Limb (tissue), 2 donors: ENCODE data around the gene LRP1B.

Experiments used
- DNase-seq, 2 donors: peaks; one replicate each; pipeline ENCODE4 v3.0.0-alpha.2; 2016; ENCODE audit errors: extremely low spot score in 2 of 2

LRP1B gene

GRCh38 chr2:141598982-141599381, 531.8 kb downstream of the LRP1B start:
- no peak for DNase-seq

DNA sequence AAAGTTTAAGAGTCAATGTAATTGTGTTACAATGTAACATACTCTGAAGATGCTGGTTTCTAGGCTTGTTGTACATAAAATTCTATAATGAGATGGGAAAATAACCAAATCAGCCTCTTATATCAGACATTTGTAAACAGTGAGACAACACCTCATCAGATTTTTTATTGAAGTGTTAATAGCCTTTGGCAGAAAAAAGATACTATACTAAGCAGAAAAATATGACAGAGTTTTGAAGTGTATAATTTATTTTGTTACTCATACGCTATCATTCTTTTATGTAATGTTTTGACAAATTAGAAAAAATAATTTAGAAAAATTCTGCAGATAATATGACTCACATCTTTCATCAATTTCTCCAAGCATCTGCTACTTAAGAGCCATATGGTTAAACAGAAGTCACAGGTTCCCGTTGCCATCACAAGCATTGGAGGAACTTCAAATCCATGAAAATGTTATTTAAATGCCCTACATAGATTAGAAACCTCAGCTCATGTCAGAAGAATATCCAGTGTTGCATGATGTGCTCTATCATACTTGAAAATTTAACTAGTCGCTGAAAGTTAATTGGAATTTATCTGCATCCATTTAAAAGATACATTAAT, 535.4 kb downstream of the LRP1B start:
- no peak for DNase-seq

GRCh38 chr2:141591787-141592186, 539.0 kb downstream of the LRP1B start:
- no peak for DNase-seq

GRCh38 chr2:141590620-141591019, 540.2 kb downstream of the LRP1B start:
- DNase-seq: no peak

GRCh38 chr2:141589314-141589713, 541.5 kb downstream of the LRP1B start:
- DNase-seq: no peak

GRCh38 chr2:141586985-141587384, 543.8 kb downstream of the LRP1B start:
- DNase-seq: no peak

DNA sequence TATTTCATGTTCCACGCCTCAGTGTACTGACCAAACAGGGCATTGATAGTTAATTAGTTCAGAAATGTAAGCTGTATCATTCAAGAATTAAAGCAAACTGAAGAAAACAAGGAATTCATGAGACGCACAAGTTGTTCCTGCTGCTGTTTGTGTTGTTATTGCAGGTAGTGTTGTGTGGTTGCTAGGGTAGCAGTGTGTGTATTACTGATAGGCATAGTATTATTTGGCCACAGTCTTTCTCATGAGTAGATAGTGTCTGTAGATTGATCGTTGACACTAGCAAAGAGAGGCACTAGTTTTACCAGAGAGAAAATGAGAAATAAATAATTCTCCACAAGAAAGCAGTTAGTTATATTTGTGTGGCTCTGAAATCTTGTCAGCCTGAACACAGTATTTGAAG, 548.6 kb downstream of the LRP1B start:
- no peak for DNase-seq

DNA sequence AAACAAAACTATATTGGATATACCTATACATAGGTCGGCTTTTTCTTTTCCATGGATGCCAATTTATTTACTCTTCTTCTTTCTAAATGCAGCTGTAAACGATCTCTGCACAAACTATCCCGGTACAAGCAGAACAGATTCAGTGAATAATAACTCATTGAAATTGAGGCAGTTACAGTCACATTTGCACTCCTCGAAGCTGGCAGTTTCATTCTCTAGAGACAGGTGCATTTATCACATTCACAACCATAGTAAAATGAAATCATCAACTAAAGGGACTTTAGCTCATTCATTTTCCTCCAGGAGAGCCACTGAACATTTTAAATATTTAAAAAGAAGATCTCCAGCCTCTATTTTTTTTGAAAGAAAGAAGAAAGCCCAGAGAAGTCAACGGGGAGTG, 551.7 kb downstream of the LRP1B start:
- DNase-seq: no peak

DNA sequence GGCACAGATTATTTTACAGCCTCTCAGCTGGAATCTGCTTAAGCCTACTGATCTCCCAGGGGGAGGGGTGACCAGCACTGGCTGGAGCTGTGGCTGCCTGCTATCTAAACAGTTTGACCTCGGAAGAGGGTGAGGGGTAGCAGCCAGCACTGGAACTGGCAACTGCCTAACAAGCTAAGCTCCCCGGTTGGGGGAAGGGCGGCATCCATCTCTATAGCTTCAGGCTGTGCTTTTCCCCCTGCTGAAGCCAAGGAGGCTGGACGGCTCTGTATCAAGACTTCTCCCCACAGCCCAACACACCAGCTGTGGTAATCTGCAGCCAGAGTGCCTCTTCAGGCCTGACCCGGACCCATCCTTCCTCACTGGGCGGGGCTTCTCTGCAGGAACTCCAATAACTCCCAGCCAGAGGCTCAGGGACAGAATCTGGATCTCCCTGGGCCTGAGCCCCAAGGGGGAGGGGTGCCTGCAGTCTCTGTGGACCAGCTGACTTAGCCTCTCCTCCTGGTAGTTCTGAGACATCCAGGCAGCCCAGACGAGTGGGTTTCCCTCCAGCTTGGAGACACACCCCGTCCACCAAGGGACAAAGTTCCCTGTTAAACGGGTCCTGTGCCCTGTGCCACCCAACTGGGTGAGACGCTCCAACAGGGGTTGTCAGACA, 560.2 kb downstream of the LRP1B start:
- no peak for DNase-seq

- DNase-seq: no peak
Measured at GRCh38 chr2:141569941-141570340, 560.9 kb downstream of the LRP1B start.

- DNase-seq: no peak
Measured at GRCh38 chr2:141565597-141565996, 565.2 kb downstream of the LRP1B start.

DNA sequence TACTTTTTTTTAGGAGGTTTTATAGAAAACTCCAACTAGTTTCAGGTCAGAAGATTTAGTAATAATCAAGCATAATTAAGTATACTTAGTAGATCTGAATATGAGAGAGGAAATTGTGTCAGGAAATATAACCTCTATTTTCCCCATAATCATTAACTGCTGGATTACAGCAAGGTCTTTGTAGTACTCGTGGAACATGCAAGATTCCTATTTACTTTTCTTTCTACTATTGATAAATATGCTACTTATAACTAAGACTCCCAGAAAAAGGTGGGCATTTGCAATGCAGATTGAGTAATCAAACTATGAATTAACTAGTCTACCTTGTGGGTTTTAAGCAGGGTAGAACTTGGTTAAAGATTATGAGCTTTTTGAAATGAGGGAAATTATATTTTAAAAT, 570.1 kb downstream of the LRP1B start:
- DNase-seq: no peak

DNA sequence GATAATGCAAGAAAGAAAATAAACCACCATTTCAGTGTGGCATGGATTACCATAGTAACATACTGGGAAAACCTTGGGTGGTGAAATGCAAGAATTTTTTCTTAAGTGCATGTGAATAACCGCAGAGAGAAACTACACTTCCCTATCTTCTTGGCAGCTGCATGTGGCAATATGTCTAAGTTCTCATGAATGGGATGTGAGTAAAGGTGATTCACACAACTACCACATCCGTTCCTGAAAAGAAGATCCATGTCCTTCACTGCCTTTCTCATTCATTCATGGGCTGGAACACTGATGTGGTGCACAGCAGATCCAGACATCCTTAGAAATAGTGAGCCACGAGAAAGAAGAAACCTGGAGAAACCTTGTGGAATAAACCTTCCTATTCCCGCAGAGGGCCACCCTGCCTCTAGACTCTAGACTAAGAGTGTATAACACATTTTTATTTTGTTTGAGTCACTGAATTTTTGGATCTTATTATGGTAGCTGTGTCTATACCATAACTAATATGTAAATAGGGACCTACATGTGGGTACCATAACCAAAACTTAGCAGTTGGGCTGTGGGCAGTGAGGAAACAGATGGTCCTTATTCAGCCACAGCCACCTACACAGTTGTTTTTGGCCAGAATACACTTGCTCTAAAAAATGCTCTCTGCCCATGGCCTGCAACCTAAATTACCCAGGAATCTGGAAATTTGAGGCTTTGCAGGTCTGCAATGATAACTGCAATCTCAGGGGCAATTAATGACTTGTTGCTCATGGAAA, 573.3 kb downstream of the LRP1B start:
- DNase-seq: no peak

DNA sequence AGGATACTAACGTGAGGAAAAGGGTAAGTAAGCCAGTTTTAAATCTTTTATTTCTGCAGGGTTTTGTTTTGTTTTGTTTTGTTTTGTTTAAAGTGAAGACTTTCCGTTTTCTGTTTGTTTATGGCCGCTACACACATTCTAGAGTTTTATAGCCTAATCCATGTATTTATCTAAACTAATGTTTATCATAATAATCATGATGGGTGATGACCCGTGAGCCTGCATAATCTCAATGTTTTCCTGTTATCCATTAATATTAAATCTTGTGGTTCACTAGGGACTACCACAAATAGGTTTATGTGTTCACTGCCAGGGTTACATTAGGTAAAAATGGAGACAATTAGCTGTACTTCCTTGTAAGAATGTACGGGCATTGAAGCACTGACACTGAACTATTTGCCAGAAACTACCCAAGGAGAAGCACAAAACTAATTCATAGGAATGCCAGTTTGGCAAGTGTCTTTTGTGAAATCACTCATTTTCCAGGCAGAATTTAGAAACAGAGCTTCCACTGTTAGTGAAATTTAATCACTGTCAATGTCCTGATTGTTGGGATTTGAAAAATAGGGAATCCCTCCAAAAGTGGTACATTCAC, 574.8 kb downstream of the LRP1B start:
- no peak for DNase-seq

- no peak for DNase-seq
Measured at GRCh38 chr2:141554810-141555209, 576.0 kb downstream of the LRP1B start.

DNA sequence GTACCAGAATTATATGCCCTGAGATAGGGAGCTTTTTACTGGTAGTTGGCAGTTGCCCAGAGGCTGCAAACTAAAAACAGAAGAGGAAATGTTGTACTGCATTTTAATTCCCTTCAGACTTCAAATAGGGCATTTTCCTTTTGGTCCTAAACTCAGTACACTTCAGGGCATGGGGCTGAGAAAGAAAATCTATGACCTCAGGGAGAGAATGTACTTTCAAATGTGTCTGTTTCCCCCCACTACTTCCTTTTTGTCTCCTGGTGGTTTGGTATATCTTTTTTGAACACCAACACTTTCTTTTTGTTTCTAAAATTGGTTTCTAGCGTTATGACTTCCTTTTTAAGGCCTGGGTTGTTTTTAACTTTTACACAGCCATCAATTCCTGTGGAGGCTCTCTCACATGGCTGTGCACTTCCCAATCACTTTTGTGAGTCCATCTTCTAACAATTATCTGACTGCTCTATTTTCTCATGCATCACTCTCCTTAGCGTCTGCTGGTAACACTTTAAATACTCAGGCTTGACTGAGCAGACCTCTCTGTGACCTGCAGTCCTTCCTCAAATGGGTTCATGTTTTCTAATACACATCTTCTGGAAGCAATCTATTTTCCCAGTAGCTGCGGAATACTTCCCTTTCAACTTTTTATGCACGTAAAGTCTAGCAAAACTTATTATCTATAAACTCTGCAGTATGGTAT, 596.0 kb downstream of the LRP1B start:
- no peak for DNase-seq

DNA sequence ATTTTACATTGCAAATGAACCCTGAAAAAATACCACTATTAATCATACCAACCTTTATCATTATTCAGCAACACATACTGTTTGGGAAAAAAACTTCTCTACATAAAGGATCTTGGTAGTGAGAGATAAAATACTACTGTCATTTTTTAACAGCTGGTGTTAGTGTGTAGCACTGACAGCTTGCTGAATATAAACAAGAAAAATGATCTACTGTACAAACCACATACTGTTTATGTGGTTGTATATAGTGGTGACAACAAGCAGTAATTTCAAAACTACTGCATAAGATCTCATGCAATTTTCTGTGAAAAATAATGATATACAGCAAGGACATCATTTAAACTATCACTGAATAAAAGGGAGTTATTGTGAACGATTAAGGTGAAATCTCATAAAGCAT, 601.2 kb downstream of the LRP1B start:
- DNase-seq: no peak

- DNase-seq: no peak
Measured at GRCh38 chr2:141528990-141529389, 601.8 kb downstream of the LRP1B start.

- no peak for DNase-seq
Measured at GRCh38 chr2:141526760-141527159, 604.1 kb downstream of the LRP1B start.

GRCh38 chr2:141524777-141525176, 606.0 kb downstream of the LRP1B start:
- no peak for DNase-seq

- DNase-seq: no peak
Measured at GRCh38 chr2:141523199-141523598, 607.6 kb downstream of the LRP1B start.

DNA sequence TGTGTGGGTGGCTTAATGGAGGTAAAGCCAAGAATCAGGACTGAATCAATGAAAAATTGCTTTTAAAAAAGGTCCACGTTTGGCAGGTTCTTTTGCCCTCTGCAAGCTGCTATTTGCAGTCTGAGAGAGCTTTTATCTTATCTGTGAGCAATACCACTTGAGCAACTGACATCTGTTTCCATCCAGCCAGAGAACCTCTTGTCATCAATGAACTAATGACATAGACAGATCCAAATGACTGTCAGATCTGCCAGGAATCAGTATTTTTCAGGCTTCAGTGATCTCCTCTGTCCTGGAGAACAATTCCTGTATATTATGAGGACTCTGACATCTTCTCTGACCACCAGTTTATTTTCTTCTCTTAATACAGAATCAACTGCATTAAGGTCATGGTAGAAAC, 608.1 kb downstream of the LRP1B start:
- no peak for DNase-seq
